Measurements from ENCODE around the gene FMNL1.

- TF ChIP-seq POLR2A (IDR thresholded peaks at IDR 0.05) = no peak
- TF ChIP-seq CTCF (IDR thresholded peaks at IDR 0.05) = no peak
- TF ChIP-seq EP300 (IDR thresholded peaks at IDR 0.05) = no peak
Measured at GRCh38 chr17:45287526-45288500, 66.1 kb downstream of the FMNL1 start.
